T-helper 2 cell (primary cell): Measurements from ENCODE around the gene XCR1.
A peak's percentile ranks its signal among the peaks of the same experiment; 100 is the strongest.
"Not testable (repeated sequence)": the region's sequence is repeated elsewhere in the genome, so short reads cannot be mapped to it uniquely, and the experiment has no call there.

Experiments used
- DNase-seq, 5 experiments: peaks; one replicate each; pipeline versions ENCODE4 v3.0.0 to v3.0.0-alpha.2; 2012 to 2022

The XCR1 gene

GRCh38 chr3:46038071-46038470 is 10.8 kb upstream of the XCR1 start:
- DNase-seq, result not testable (repeated sequence)

DNA sequence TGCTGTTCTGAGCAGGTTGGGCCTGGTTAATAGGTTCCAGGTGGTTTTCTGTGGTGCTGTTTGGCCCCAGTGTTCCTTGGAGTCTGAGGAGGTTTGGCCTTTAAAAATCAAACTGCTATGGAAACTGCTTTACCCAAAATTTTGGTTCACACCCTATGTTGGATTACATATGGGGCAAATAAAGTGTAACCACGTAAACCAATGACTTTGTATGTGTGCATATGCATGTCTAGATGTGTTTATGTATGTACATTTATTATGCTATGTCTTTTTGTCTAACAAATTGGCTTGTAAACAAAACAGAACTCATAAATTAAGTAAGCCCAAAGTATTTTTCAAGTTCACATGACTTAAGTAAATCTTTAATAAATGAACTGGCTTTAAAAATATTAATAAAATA is 8.9 kb upstream of the XCR1 start:
- no peak for DNase-seq

DNA sequence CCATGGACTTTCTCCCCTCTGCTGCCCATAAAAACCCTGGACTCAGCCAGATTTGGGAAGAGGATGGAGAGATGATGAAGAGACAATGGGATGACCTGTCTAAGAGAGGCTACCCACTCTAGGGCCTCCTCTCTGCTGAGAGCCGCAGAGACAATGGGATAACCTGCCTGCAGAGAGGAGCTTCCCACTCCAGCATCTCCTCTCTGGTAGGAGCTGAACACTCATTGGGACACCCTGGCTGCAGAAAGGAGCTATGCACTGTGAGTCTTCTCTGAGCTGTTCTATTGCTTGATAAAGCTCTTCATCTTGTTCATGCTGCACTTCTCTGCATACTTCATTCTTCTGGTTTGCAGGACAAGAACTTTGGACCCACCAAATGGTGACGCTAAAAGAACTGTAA is 4.5 kb upstream of the XCR1 start:
- no peak for DNase-seq

GRCh38 chr3:46031269-46031668 is 4.0 kb upstream of the XCR1 start:
- no peak for DNase-seq

GRCh38 chr3:46030626-46031025 is 3.3 kb upstream of the XCR1 start:
- DNase-seq, result no peak

DNA sequence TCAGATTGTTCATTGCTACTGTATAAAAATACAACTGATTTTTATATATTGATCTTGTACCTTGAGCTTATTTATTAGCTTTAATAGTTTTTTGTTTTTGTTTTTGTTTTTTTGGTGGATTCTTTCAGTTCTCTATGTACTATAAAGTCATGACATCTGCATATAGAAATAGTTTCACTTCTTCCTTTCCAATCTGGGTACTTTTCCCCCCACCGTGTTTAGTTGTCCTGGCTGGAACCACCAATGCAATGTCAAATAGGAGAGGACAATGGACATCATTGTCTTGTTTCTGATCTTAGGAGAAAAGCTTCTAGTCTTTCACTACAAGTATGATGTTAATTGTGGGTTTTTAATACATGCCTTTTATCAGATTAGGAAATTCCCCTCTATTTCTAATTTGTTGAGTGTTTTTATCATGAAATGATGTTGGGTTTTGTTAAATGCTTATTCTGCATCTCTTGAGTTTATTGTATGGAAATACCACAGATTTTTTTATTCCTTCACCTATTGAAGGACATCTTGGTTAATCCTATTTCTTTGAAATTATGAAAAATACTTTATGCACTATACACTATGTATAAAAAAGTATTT is 2.8 kb upstream of the XCR1 start:
- DNase-seq, result no peak

GRCh38 chr3:46027736-46028397 is 584 bp upstream of the XCR1 start:
- DNase-seq, result peak in 1 of 5 experiments; percentile 7

DNA sequence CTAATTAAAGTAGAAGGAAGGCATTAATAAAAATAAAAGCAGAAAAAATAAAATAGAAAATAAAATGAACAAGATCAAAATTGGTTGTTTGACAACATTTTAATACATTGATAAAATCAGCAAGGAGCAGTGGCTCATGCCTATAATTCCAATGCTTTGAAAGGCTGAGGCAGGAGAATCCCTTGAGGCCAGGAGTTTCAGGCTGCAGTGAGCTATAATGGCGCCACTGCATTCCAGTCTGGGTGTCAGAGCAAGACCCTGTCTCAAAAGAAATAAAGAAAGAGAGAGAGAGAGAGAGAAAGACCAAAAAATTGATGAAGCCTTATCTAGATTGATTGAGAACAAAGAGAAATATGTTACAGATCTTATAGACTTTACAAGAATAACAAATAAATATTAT is 2.1 kb downstream of the XCR1 start:
- DNase-seq, result no peak

DNA sequence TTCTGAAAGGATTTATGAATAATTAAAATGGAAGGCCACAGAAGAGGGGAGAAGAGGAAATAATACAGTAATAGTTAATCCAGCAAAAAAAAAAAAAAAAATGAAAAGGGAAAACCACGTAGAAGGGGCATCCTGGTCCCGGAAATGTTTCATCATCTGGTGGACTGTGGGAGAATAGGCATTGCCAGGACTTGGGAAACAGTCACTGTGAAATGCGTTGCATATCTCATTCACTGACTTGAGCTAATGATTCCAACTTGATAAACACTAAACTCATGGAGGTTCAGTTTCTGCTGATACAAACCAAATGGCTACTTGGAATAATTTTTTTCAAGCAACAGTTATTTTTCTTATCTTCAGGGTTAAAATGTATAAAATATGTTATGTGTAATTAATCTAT is 3.2 kb downstream of the XCR1 start:
- DNase-seq, result no peak

DNA sequence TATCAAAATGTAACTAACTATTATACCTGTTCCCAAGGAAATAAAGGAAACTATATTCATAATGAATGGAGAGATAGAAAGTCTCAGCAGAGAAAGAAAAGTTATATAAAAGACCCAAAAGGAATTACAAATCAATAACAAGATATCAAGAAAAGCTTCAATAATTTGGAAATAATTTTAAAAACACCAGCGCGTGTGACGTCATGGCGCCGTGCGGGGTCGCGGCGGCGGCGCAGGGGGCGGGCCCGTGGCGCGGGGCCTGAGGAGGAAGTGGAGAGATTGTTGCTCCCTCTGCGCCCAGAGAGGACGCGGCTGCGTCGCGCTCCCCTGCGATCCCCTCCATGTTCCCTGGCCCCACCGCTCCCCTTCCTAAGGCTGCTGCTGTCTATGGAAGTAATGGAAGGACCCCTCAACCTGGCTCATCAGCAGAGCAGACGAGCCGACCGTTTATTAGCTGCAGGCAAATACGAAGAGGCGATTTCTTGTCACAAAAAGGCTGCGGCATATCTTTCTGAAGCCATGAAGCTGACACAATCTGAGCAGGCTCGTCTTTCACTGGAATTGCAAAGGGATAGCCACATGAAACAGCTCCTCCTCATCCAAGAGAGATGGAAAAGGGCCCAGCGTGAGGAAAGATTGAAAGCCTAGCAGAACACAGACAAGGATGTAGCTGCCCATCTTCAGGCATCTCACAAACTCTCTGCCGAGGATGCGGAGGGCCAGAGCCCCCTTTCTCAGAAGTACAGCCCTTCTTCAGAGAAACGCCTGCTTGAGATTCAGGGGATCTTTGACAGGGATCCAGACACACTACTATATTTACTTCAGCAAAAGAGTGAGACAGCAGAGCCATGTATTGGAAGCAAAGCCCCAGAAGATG is 4.1 kb downstream of the XCR1 start:
- no peak for DNase-seq

- no peak for DNase-seq
Measured at GRCh38 chr3:46021516-46021915, 5.8 kb downstream of the XCR1 start.

DNA sequence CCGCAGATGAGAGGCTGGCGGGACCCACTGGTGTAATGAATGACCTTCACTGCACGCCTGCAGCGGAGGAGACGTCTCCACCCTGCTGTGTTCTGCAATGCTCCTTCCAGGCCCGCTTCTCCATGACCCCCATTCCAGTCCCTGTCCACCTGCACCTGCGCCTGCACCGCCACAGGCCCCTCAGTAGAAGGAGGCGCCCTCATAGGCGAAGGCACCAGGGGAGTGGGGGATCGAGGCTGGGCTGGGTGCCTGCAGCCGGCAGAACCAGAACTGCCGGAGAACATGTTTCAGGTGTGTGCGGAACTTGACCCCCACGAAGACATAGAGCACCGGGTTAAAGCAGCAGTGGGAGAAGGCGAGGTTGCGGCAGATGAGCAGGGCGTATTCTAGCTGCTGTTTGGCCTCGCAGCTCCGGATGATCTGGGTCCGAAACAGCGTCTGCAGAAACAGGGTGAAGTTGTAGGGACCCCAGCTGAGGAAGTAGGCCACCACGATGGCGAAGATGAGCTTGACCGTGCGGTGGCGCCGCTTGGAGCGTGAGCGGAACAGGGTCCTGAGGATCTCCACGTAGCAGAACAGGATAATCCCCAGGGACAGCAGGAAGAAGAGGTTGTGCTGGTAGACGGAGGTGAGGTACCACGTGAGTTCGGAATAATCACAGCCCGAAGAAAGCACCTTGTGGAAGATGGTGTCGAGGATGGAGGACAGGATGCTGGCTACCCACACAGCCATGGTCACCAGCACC is 6.3 kb downstream of the XCR1 start:
- DNase-seq, result no peak

DNA sequence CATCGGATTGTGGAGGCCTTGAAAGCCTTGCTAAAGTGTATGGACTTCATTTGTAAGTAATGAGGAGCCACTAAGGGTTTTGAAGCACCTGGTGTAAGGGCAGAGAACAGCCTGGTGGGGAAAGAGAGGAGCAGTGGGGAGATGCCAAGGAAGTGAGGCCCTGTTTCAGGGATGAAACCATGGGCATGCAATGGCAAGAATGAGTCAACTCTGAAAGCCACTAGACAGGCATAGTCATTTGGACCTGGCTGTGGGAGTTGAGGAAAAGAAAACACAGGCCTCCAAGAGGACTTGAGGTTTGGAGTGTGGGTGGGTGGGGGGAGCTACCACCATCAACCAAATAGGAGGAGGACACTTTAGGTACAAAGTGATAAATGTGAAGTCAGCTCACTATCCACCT is 7.6 kb downstream of the XCR1 start:
- DNase-seq, result peak in 1 of 5 experiments; percentile 15

DNA sequence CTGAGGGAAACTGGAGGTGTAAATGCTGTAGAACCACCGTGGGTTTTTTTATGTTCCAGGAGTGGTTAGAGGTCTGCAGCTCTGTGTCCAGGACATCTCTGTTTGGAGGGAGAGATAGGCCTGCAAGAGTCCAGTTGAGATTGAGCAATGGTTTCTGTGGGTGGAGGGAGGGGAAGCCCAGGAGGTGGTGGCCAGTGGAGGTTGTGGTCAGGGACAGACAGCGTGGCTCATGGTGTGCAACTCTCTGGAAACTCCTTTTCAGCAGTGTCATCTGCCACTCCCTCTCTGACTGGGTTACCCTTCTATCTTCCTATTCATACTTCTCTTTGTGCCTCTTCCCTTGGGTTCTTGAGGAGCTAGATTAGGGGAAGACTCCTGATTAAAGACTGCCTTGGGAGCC is 9.6 kb downstream of the XCR1 start:
- DNase-seq, result no peak

DNA sequence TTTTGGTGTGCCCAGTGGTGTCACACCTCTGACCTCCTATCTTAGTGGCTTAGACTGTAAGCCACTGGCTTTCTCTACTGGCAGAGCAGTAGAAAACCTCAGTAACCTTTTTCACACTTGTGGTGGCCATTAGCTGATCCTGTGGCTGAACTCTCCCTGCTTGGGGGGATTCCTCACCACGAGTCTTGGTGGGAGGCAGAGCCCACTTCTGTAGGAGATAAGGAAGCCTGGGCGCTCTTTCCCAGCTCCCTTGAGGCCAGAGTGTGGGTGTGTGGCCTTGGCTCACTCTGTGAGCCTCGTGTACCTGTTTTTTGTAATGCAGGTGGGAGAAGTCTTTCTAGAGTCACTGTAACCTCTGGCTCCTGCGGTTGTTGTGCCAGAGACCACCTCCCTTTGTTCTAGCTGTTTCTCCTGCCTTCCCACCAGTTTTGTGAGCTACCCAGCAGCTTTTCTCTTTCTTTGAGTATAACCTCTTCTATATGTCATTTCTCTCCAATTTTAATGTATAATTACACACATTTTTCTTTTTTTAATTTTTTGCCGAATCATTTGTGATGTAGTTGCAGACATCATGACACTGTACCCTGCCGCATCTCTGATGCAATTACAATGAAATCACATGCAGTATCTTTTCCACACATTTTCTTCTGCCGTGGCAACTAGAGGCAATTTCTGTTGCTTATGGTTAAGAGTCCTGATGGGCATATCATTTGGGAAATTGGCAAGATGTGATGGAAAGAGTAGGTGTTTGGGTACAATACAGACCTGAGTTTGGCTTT is 13.8 kb downstream of the XCR1 start:
- DNase-seq, result no peak

DNA sequence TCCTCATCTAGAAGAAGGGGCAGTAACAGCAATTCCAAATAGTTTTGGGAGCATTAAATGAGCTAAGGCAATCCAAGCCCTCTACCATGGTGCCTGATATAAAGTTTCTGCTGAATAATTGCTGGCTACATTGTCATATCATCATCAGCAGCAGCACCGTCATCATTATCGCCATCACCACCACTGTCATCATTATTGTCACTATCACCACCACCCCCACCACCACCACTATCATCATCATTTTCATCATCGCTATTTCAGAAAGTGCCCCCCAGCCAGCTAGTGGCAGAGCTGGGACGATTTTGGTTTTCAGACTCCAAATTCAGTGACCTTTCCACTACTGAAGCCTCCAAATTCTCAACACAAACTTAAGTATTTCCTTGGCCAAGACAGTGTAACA is 15.0 kb downstream of the XCR1 start:
- DNase-seq, result no peak

GRCh38 chr3:46010519-46011113 is 16.7 kb downstream of the XCR1 start:
- DNase-seq, result peak in 1 of 5 experiments; percentile 22

DNA sequence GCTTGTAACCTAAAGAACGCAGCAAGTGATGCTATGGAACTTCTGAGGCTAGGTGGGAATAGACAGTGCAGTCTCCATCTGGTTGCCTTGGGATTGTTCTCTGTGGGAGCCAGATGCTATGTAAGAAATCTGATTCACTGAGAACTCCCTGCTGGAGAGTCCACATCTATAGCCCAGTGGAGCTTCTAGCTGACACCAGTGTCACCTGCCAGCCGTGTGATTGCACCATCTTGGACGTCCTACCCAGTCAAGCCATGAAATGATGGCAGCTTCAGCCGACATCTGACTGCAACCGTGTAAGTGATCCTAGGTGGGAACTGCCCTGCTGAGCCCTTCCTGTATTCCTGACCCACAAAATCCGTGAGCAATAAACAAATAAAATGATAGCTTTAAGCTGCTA is 19.2 kb downstream of the XCR1 start:
- DNase-seq, result no peak

DNA sequence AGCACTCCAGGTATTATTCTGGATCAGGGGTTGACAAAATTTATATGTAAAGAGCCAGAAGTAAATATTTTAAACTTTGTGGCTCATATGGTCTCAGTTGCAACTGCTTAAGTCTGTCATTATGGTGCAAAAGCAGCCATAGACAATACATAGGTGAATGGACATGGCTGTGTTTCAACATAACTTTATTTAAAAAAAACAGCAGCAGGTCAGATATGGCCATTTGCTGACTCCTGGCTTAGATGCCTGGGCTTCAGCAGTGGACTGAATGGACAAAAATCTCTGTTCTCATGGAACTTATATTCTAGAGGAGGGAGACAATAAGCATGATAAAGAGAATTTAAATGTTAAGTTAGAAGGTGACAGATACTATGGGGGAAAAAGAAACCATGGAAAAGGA is 20.0 kb downstream of the XCR1 start:
- DNase-seq, result no peak

- DNase-seq, result no peak
Measured at GRCh38 chr3:46006238-46007032, 20.8 kb downstream of the XCR1 start.

DNA sequence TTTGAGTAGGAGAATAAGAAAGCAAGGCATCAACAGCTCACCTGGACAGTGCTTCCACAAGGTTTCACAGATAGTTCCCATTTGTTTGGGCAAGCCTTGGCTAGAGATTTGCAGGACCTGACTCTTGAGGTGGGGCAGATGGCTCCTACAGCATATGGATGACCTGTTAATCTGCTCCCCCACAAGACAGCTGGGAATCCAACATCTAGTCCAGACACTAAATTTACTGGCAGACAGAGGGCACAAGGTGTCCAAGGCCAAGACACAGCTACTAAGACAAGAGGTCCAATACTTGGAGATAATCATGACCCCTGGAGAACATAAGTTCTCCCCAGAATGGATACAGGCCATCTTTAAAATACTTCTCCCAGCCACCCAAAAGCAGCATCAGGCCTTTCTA is 23.6 kb downstream of the XCR1 start:
- DNase-seq, result not testable (repeated sequence)
